ENCODE data around the gene EDDM3A.
"Not testable (repeated sequence)": the region's sequence is repeated elsewhere in the genome, so short reads cannot be mapped to it uniquely, and the experiment has no call there.

The EDDM3A gene, protein sequence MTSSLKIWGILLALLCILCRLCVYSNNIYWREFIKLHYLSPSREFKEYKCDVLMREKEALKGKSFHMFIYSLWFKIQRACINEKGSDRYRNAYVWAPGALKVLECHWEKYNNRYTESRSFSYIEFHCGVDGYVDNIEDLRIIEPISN

DNA sequence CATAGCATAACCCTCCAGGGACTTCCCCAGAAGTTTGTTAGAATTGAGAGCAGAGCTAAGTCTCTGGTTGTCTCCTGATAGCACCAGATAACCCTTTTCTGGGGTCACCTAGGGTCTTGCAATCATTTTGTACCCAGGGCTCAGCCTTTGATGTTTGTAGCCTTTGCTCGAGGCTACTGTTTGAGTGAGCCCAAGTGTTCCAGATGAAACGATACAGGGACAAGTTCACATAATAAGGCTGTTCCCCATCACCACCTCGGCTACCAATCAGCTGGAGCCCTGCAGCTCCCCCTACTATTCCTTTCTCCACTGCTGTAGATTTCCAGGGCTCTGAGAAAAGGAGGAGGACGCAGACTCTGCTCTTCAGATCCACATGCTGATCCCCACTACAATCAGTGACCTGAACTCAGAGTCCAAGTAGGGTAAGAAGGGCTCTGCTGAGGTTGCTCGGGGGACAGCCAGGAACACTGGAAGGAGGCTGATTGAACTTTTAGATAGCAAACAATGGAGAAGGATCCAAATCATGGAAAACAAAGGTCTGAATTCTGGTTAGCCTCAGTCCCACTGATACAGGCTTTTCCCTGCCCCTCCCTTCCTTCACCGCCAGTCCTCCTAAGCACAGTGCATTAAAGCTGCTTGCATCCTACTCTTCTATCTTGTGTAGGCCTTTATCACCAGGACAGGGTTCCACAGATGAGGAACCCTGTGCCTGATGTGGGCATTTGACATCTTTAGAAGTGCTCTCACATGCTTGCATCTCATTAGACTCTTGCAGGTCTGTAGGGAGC lies at the start of gene EDDM3A:
Gene EDDM3A (plus strand): TSS at position 317 of the 788 bp plus-strand sequence. CDS start 1,694 bp downstream, outside the sequence.
- DNase-seq (ENCODE audit: low read depth in 2 of 2), result no peak

DNA sequence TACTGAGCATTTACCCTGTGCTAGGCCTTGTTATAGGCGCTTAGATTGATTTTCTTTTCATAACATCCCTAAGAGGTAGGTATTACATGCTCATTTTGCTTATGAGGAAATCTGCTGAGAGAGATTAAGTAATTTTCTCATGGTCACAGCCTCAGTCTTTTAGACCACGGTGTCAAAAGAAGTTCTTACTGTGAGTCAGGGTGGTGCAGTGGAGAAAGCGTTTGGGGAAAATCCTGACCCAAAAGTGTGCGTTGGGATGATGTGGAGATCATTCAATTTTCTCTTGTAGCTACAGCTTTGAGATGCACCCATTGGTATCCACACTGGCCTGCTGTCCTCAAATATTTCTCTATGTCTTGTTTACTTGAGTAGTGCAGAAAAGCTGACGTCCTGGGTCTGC lies 48.9 kb upstream of the EDDM3A start:
- no peak for DNase-seq (ENCODE audit: low read depth in 2 of 2)

DNA sequence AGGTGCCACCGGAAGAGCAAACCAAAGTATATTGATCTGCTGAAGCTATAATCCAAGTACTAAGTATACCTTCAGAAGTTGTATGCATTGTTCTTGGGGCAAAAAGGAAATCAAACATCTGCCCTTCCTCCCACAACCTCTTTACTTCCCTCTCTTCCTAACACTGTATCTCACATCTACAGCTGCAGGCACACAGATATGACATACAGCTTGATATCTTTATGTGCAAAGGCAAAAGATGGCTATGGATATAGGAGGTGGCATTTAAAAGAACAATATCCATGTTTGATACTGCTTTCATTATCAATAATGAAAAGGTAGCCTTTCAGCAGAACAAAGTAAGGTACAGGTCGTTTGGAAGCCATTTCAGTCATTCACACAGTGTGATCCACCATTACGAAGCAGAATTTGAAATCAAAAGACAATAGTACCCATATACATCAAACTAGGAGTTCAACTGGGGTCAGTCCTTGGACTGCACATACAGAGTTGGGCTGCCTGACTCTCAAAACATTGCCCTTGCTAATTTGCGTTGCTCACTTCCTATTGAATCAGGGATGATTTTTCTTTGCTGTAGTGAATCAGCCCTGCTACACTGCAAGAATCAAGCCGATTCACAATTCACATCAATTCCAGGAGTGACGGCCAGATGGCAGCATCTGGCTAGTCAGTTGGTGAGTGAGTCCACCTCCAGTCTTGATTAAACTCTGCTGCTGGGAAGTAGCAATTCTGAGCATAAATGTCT lies 48.2 kb upstream of the EDDM3A start:
- DNase-seq (ENCODE audit: low read depth in 2 of 2), result peak in 1 of 2 donors; percentile 41

DNA sequence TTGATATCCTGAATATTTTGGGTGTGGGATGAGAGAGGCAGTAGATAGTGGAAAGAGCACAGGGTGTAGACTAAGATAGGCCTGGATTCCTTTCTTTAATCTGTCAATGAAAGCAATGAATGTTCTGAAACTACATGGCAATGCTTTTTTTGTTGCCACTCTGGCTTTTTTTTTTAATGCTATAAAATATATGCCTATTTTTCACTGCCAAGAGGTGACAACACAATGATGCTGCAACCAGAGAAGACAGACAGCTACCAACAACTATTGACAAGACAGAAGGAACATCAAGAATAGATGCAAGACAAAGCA lies 47.7 kb upstream of the EDDM3A start:
- DNase-seq (ENCODE audit: low read depth in 2 of 2), result no peak

DNA sequence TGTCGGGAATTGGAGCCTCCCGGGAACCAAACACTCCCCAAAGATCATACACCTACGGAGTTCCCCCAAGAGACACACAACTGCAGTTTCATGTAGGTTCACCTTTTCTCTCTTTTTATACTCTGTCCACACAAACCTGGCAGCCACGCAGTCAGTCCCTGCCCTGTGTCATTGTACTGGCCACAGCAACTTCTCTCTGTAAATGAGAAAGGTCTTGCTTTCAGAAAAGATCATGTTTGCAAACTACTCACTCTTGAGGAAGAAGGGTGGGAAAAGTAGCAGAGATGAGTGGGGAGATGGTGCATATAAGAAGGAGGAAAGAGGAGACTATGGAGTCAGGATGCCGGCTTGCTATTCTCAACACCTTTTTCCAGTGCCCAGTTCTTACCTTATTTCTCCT lies 46.8 kb upstream of the EDDM3A start:
- no peak for DNase-seq (ENCODE audit: low read depth in 2 of 2)

DNA sequence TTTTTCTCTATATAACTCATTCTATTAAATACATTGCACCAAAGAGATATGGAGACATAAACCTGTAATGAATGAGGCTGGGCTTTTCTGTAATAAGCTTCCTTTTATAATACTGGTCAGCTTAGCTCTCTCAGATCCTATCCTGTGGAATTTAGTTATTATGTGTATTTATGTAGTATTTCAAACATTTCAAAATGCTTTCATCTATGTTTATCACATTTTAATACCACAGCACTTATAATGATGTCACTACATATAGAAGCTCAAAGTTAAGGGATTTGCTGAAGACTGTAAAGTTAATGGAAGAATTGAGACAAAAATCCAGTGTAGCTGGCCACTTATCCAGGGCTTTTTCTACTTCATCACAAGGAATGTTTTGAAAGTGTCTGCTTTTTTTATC lies 45.8 kb upstream of the EDDM3A start:
- no peak for DNase-seq (ENCODE audit: low read depth in 2 of 2)

DNA sequence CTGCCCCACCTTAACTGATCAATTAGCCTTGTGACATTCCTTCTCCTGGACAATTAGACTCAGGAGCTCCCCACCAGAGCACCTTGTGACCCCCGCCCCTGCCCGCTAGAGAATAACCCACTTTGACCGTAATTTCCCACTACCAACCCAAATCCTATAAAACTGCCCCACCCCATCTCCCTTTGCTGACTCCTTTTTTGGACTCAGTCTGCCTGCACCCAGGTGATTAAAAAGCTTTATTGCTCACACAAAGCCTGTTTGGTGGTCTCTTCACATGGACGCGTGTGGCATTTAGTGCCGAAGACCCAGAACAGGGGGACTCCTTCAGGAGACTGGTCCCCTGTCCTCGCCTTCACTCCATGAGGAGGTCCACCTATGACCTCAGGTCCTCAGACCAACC lies 44.7 kb upstream of the EDDM3A start:
- not testable (repeated sequence) for DNase-seq (ENCODE audit: low read depth in 2 of 2)

DNA sequence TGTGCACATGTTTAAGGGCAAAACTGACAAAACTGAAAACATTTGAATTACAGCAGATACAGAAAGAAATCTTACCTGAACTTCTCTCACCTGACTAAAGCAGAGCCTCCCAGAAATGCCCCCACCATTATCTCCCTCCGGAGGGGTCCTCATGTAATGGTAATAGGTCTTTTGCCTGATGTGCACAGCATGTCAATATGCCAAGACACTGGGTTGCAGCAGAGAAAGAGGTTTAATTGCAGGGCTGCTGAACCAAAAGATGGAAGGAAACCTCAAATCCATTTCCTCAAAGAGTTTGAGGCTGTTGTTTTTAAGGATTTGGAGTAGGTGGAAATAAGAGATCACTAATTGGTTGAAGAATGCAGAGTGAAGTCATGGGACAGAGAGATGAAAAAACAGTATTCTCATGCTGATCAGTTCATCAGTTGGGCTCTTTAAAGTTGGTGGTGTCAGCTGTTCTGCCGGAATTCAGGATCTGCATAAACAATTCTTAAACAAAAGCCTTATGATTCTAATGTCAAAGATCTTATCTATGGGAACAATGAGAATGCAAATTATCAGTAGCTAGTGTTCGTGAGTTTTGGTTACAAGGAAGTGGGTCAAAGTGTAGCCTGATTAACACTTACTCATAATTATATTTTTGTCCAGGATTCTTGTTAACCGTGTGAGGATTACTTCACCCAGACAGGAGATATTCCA lies 38.9 kb upstream of the EDDM3A start:
- DNase-seq (ENCODE audit: low read depth in 2 of 2), result no peak

DNA sequence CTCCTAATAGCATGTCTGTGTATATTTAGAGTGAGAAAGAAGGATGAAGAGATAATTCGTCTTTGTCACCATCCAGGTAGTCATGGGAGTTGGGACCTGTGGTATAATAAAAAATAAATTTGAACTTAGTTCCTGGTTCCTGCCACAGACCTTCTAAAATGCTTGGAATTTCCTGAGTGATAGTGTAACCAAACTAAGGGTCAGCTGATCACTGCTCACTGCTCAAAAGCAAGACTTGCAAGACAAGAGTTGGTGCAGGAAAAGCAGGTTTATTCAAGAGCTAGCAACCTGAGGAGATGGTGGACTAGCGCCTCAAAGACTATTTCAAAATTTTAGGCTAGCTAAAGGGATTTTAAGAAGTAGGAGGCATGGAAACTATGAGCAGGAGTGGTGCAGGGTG lies 38.1 kb upstream of the EDDM3A start:
- no peak for DNase-seq (ENCODE audit: low read depth in 2 of 2)

DNA sequence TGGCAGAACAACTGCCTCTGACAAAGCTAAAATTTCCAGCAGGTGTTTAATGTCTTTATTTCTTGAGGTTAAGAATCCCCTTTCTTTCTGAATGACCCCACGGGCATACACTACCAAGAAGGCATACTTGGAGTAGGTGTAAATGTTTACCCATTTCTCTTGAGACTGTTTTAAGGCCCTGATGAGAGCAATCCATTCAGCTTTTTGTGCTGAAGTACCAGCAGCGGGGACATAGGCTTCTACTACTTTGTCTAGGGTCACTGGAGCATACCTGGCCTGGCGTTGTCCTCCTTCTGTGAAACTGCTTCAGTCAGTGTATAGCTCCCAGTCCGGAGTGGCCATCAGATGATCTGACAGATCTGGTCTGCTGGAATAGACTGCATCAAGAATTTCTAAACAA lies 34.4 kb upstream of the EDDM3A start:
- no peak for DNase-seq (ENCODE audit: low read depth in 2 of 2)

DNA sequence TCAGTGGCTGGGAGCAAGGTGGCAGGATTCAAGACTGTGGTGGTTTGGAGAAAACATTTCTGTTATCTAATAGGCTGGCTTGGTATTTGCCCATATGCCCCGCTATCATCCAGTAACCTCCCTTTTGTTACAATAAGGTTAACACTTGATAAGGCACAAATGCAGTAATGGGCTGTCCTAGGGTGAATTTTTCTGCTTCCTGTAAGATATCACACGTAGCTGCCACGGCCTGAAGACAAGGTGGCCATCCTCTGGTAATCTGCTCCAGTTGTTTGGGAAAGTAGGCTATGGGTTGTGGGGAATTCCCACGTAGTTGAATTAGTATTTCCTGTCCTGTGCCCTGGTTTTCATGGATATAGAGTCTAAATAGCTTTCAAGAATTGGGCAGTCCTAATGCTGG lies 34.0 kb upstream of the EDDM3A start:
- no peak for DNase-seq (ENCODE audit: low read depth in 2 of 2)

DNA sequence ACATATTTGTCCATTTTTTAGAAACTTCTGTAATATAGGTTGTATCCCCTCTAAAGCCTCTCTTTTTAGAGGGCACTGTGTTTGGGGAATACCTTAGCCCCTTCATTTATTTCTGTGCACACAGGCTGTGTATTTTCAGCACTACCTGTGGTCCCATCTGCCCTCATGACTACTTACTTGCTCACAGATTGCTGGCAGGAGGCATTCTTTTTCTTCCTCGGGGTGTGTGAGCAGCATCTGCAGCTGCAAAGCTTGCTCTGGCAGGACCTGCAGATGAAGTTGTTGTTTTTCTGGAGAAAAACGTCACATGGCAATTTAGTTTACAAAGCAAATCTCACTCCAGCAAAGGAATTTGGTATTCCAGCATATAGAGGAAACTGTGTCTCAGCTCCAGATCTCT lies 32.8 kb upstream of the EDDM3A start:
- no peak for DNase-seq (ENCODE audit: low read depth in 2 of 2)

DNA sequence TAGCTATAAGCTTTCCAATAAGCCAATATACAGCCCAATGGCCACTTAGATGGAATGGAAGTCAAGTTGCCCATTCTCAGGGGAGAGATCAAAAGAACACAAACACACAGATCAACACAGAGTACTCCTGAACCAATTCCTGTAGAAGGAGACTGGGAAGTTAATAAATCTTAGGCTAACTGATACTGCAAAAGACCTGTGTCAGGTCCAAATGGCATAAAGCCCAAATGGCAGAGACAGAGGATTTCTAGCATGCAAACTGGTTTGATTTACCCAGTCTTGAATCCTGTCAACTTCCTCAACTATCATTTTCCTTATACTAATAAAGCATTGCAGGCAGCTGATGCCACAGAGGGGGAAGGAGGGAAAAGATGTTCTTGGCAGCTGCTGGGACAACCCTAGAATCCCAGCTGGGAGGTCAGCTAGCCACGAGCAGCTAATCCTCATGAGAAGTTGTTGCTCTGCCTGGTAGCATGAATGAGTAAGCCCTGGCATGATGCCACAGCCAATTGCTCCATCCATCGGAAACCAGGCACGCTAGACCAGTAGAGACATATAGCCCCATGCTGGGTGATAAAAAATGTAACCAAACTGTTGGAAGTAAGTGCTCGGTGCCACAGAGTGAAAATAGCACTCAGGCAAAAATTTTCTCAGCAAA lies 31.0 kb upstream of the EDDM3A start:
- DNase-seq (ENCODE audit: low read depth in 2 of 2), result no peak

DNA sequence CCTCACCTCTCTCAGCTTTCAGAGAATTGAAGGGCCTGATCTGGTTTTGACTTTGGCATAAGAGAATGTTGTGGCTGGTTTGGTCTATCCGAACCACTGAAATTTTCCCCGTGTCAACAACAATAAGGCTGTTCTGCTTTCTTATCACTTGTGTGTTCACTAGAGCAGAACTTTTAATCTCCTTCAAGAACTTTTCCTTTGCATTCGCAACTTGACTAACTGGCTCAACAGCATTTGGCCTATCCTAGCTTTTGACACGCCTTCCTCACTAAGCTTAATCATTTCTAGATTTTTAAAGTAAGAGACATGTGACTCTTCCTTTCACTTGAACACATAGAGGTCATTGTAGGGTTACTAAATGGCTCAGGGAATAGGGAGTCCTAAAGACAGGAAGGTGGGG lies 25.9 kb upstream of the EDDM3A start:
- no peak for DNase-seq (ENCODE audit: low read depth in 2 of 2)

DNA sequence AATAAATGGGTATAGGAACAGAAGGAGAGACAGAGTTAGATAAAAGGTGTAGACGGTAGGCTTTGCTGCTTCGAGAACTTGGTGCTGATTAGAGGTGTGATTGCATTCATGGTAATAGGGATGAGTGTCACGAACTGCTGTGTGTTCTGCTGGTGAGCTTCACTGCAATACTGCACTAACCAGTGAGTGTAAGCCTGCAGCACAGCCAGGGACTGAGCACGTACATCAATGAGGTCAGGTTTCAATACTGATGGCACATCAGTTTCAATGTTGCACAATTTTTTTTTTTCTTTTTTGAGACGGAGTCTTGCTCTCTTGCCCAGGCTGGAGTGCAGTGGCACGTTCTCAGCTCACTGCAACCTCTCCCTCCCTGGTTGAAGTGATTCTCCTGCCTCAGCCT lies 24.9 kb upstream of the EDDM3A start:
- no peak for DNase-seq (ENCODE audit: low read depth in 2 of 2)

DNA sequence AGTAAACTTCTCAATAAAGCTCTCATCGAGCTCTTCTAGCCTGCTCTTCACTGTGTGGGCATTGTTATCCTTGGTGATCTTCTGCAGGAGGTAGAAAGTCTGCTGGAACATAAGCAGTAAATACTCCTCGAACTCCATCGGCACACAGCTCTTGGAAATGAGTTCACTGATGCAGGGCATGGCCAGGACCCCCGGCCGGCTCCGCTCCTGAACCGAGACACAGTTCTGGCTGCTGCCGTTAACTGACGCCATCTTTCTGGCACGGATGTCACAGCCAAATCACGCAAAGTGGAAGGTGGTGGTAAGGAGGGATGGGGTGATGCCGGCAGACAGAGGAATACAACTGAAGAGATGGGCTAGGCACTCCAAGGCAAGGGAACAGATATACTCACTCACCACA lies 23.7 kb upstream of the EDDM3A start:
- no peak for DNase-seq (ENCODE audit: low read depth in 2 of 2)

DNA sequence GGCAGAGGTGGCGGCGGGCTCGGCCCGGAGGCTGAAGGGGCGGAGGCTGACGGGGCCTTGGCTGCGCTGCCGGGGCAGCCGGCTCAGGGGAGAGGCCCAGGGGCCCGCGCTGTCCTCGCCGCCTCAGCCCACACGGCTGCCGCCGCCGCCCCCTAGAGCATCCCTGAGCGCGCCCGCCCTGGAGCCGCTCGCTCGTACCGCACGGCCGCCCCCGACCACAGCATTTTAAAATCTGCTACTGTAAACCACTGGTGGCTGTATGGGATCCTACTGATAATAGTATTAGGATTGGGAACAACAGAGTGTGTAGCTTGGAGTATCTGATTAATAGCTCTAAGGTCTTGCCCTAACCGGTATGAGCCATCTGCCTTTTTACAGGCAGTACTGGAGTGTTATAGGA lies 22.2 kb upstream of the EDDM3A start:
- no peak for DNase-seq (ENCODE audit: low read depth in 2 of 2)

DNA sequence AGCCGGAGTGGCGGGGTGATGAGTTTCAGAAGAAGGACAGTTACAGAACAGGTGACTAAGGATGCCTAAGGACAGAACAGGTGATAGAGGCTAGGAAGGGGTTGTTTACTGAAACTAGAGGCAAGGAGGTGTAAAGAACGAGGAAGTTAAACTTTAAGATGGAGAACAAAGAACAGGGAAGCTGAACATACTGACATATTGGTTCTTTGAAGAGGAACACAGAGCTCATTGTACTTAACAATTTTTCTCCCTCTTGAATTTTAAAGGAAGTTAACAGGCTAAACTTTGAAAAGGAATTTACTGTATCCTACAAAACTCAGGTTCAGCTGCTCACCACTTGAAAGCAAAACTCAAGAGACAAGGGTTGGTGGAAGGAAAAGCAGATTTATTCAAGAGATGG lies 19.6 kb upstream of the EDDM3A start:
- DNase-seq (ENCODE audit: low read depth in 2 of 2), result not testable (repeated sequence)

DNA sequence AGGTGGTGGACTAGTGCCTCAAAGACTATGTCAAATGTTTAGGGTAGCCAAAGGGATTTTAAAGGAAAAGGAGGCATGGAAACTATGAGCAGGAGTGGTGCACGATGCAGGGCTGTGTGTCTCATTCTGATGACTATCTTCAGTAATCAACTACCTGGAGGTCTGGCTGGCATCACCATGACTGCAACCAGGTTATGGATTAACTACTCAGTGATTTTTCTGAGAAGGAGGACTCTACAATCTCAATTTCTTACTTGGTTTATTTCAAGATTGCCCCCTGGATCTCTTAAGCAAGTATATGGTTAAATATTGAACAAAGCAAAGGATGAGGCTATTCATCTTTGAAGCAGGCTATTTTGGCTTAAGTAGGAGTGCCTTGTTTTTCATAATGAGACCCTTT lies 19.2 kb upstream of the EDDM3A start:
- no peak for DNase-seq (ENCODE audit: low read depth in 2 of 2)

DNA sequence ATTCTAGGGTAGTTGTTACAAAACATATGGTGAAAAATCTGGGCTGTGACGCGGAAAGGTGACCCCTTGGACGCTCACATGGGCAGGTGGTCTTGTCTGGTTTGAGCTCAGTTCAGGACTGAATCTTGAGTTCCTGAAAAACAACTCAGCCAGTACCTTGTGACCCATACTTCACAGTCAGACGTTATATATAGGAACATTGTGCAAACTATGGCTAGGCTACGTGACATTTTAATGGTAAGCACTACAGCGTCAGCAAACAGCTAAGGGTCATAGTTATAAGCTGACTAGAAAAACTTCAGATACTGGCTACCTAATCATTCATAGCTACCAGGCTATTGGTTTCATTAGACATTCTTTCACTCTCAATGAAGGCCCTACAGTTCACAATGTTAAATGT lies 14.8 kb upstream of the EDDM3A start:
- DNase-seq (ENCODE audit: low read depth in 2 of 2), result no peak

DNA sequence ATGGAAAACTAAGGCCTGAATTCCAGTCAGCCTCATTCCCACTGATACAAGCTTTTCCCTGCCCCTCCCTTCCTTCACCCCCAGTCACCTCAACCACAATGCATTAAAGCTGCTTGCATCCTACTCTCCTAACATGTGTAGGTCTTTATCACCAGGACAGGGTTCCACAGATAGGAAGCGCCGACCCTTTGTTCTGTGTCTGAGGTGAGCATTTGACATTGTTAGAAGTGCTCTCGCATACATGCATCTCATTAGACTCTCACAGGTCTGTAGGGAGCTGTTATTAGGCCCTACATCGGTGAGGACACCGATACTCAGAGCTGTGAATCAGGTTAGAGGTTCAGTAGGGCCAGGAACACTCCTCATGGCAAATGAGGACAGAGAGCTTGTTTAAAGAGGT lies 13.2 kb upstream of the EDDM3A start:
- no peak for DNase-seq (ENCODE audit: low read depth in 2 of 2)

DNA sequence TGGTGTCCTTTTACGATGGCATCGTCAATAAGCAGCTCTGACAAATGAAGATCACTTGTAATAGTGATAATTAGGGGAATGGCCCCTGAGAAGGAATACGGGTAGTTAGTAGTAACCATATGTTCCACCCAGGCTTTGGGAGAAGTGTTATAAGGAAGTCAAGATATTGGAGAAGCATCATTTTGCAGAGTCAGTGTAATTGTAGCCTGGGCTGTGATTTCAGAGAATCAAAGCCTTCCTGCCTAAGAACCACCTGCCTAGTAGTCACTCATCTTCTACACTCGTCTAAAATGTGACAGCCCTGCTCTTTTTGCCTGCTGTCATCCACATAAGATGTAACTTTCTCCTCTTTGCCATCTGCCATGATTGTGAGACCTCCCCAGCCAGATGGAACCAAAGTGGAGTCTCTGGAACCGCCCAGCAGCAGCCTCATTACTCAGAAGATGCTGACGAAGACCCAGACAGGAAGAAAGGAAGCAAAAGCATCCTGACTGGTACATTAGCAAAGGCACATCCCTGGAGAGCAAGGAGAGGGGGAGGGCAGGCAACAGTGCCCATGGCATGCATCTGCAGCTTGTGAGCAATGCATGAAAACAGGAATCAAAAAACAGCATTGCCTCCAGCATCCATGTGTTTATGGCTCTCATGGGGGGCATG lies 12.6 kb upstream of the EDDM3A start:
- no peak for DNase-seq (ENCODE audit: low read depth in 2 of 2)

Data from stimulated activated CD8-positive, alpha-beta memory T cell treated with anti-CD3 and anti-CD28 coated beads, Interleukin-15, amount 100 ng/mL, for 48 hours (primary cell).